ENCODE measurements around the gene RPRD1B.

GRCh38 chr20:38081575-38081974, 48.0 kb downstream of the RPRD1B start:
- TF ChIP-seq CTCF (conservative IDR thresholded peaks at IDR 0.05; ENCODE audit: low read length) (no peak), EZH2phosphoT487 (IDR thresholded peaks at IDR 0.05; ENCODE audit: borderline replicate concordance) (no peak)
